ENCODE results near the gene EVI5. TPM values are rescaled to one million over a fixed set of nuclear protein-coding genes. Genes with fewer than 3 reads are reported as not detected.
"Not testable (repeated sequence)": the region's sequence is repeated elsewhere in the genome, so short reads cannot be mapped to it uniquely, and the experiment has no call there.

The EVI5 gene
- total RNA-seq, 1 experiment from 2014 or later, result 28.0 TPM

GRCh38 chr1:92711473-92712165 lies 73.3 kb downstream of the EVI5 start:
- in situ Hi-C loops (cut with HindIII; ENCODE audit: low sequenced_read_pairs), result no loop called here
- no peak for DNase-seq (ENCODE audit: low spot score)

- no peak for DNase-seq (ENCODE audit: low spot score)
- in situ Hi-C loops (cut with HindIII; ENCODE audit: low sequenced_read_pairs), result no loop called here
These were observed 75.2 kb downstream of the EVI5 start for GRCh38 chr1:92709738-92710137.

DNA sequence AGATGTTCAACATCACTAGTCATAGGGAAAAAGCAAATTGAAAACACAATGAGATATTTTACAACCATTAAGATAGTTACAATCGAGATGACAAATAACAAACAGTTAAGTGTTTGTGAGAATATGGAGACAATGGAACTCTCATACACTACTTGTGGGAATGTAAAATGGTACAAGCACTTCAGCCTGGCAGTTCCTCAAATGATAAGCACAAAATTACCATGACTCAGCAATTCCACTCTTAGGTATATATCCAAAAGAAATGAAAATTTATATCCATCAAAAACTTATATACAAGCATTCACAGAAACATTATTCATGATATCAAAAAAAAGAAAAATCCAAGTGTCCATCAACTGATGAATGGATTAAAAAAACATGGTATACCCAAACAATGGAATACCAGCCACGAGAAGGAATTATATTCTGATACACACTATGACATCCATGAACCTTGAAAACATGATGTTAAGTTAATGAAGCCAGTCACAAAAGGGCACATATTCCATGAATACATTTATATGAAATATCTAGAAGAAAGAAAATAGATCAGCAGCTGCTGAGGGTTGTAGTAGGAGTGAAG lies 76.4 kb downstream of the EVI5 start:
- no peak for DNase-seq (ENCODE audit: low spot score)
- in situ Hi-C loops (cut with HindIII; ENCODE audit: low sequenced_read_pairs), result no loop called here

GRCh38 chr1:92707709-92708108 lies 77.2 kb downstream of the EVI5 start:
- DNase-seq (ENCODE audit: low spot score), result no peak
- in situ Hi-C loops (cut with HindIII; ENCODE audit: low sequenced_read_pairs), result no loop called here

DNA sequence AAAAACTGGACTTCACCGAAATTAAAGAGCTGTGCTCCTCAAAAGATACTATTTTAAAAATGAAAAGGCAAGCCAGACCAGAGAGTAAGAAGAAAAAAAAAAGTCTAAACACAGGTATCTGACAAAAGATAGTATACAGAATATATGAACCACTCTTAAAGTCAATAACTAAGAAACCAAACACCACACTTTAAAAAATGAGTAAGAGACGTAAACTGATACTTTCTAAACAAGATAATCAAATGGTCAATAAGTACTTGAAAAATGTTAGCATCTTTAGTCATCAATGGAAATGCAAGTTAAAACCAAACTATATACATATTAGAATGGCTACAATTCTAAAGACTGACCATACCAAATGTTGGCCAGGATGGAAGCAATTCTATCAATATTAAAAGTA lies 77.6 kb downstream of the EVI5 start:
- in situ Hi-C loops (cut with HindIII; ENCODE audit: low sequenced_read_pairs), result no loop called here
- no peak for DNase-seq (ENCODE audit: low spot score)

GRCh38 chr1:92705446-92705845 lies 79.5 kb downstream of the EVI5 start:
- DNase-seq (ENCODE audit: low spot score), result no peak
- in situ Hi-C loops (cut with HindIII; ENCODE audit: low sequenced_read_pairs), result no loop called here

DNA sequence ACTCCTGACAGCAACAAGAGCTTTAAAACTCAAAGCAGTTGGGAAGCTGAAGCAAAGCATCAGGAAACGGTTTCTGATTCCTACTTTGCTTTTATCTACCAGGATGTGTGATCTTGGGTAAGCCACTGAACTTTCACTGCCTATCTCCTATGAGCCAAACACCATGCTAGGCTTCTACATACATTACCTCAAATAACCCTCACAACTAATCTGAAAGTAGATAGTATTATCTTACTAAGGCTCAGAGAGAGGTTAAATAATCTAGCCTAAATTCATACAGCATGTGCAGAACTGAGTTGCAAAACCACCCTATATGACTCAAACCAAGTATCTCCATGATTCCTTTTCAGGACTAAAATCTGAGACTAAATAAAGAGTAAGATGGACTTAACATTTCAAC lies 83.8 kb downstream of the EVI5 start:
- in situ Hi-C loops (cut with HindIII; ENCODE audit: low sequenced_read_pairs), result no loop called here
- no peak for DNase-seq (ENCODE audit: low spot score)

- DNase-seq (ENCODE audit: low spot score), result peak; percentile 76
- in situ Hi-C loops (cut with HindIII; ENCODE audit: low sequenced_read_pairs), result no loop called here
These were observed 86.0 kb downstream of the EVI5 start for GRCh38 chr1:92698932-92699331.

GRCh38 chr1:92695104-92695503 lies 89.8 kb downstream of the EVI5 start:
- DNase-seq (ENCODE audit: low spot score), result no peak
- in situ Hi-C loops (cut with HindIII; ENCODE audit: low sequenced_read_pairs), result no loop called here

GRCh38 chr1:92691925-92692324 lies 93.0 kb downstream of the EVI5 start:
- no peak for DNase-seq (ENCODE audit: low spot score)
- in situ Hi-C loops (cut with HindIII; ENCODE audit: low sequenced_read_pairs), result no loop called here

DNA sequence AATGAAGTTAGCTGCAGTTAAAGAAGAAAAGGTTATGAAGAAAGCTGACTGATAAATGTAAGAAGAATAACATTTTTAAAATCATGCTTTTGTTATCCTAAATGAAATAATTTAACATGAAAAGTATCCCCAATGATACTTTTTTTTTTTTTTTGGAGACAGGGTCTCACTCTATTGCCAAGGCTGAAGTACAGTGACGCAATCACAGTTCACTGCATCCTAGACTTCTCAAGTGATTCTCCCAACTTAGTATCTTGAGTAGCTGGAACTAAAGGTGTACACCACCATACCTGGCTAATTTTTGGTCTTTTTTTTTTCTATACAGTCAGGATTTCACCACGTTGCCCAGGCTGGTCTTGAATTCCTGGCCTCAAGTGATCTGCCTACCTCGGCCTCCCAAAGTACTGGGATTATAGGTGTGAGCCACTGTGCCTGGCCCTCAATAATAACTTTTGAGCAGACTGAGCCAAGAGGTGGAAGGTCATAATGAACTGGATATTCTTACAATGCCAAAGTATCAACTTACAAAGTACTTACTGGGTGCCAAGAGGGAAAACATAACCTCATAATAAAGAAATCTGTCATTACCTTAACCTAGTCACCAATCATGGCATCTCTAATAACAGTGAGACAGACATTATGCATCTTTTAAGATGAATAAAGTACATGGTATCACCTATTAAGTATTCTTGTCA lies 94.5 kb downstream of the EVI5 start:
- DNase-seq (ENCODE audit: low spot score), result no peak
- in situ Hi-C loops (cut with HindIII; ENCODE audit: low sequenced_read_pairs), result no loop called here

- DNase-seq (ENCODE audit: low spot score), result no peak
- in situ Hi-C loops (cut with HindIII; ENCODE audit: low sequenced_read_pairs), result no loop called here
These were observed 104.9 kb downstream of the EVI5 start for GRCh38 chr1:92679980-92680379.

- in situ Hi-C loops (cut with HindIII; ENCODE audit: low sequenced_read_pairs), result no loop called here
- DNase-seq (ENCODE audit: low spot score), result no peak
These were observed 121.1 kb downstream of the EVI5 start for GRCh38 chr1:92663775-92664174.

GRCh38 chr1:92662048-92662447 lies 122.9 kb downstream of the EVI5 start:
- DNase-seq (ENCODE audit: low spot score), result no peak
- in situ Hi-C loops (cut with HindIII; ENCODE audit: low sequenced_read_pairs), result no loop called here

DNA sequence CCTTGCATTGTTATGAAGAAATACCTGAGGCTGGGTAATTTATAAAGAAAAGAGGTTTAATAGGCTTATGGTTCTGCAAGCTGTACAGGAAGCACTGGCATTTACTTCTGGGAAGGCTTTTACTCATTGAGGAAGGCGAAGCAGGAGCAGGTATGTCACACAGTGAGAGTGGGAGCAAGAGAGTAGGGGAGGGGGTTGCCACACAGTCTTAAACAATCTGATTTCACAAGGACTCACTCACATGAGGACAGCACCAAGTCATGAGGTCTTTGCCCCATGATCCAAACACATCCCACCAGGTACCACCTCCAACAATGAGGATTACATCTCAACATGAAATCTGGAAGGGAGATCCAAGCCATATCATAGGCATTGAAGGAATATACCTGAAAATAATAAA lies 127.2 kb downstream of the EVI5 start:
- DNase-seq (ENCODE audit: low spot score), result no peak
- in situ Hi-C loops (cut with HindIII; ENCODE audit: low sequenced_read_pairs), result no loop called here

DNA sequence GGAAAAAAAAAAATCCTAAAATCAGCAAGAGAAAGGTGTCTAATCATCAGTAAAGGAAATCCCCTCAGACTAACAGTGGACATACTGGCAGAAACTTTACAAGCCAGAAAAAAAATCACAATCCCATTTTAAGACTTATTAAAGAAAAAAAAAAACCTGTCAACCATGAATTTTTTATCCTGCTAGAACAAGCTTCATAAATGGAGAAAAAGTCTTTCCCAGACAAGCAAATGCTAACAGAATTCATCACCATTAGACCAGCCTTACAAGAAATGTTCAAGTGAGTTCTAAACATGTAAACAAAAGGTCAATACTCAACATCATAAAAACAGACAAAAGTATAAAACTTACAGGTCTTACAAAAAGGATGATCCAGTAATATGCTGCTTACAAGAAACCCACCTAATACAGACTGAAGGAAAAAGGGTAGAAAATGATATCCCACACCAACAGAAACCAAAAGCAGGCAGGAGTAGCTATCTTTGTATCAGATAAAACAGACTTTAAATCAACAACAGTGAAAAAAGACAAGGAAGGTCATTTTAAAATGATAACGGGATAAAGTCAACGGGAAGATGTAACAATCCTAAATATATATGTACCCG lies 129.6 kb downstream of the EVI5 start:
- in situ Hi-C loops (cut with HindIII; ENCODE audit: low sequenced_read_pairs), result no loop called here
- DNase-seq (ENCODE audit: low spot score), result no peak

DNA sequence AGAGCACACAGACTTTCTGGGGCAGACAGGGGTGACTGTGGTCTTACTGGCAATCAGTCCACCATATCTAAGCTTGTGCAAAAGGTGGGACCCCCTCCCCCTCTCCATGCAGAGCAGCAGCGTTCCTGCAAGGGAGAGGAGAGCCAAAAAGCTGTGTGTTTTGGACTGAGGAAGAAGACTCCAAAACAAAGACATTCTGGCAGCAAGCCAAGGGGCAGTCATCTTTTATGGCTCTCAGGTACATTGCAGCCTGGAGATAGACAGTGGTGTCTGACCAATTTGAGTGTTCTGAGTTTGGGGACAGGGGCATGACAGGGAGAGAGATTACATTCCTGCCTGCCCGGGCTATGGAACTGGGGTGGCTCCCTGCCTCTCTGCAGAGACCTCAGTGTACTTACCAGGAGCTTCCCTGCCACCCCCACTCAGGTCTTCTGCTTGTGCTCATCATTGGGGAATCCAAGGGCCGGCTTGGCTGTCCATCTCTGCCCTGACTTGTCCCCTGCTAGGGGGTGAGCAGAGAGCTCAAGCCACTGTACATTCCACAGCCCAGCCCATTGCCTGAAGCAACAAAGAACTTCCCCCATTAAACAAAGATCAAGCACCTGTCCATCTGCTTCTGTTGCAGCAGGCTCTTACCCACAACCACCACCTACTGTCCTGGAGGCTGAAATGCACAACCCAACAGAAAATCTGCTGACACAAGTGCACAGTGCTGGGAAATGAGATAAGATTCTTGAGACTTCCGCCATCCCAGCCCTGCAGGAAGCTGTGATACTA lies 131.1 kb downstream of the EVI5 start:
- DNase-seq (ENCODE audit: low spot score), result no peak
- in situ Hi-C loops (cut with HindIII; ENCODE audit: low sequenced_read_pairs), result no loop called here

GRCh38 chr1:92640686-92641085 lies 144.2 kb downstream of the EVI5 start:
- DNase-seq (ENCODE audit: low spot score); in situ Hi-C loops (cut with HindIII; ENCODE audit: low sequenced_read_pairs): not testable (repeated sequence)

GRCh38 chr1:92638498-92638897 lies 146.4 kb downstream of the EVI5 start:
- in situ Hi-C loops (cut with HindIII; ENCODE audit: low sequenced_read_pairs), result no loop called here
- no peak for DNase-seq (ENCODE audit: low spot score)

- DNase-seq (ENCODE audit: low spot score); in situ Hi-C loops (cut with HindIII; ENCODE audit: low sequenced_read_pairs): not testable (repeated sequence)
These were observed 149.7 kb downstream of the EVI5 start for GRCh38 chr1:92635203-92635602.
